Uterus (tissue), 2 donors: ENCODE measurements around the gene DIP2A.

Source experiments
- CTCF ChIP-seq, 4 experiments: fragments of 200-600 bp in 2 of 4; fragments of 450-650 bp in 2 of 4; sonication (generic) in 2 of 4; IDR thresholded peaks; one replicate each; pipeline ENCODE4 v1.5.1; 2016 to 2019; ENCODE audit warnings: antibody characterized with exemption in 4 of 4, mild to moderate bottlenecking in 2 of 4, moderate library complexity in 1 of 4
- POLR2A ChIP-seq, 2 donors: fragments of 450-650 bp; IDR thresholded peaks; one replicate each; pipeline ENCODE4 v1.6.1; 2016; ENCODE audit warnings: antibody characterized with exemption in 2 of 2, mild to moderate bottlenecking in 1 of 2, moderate library complexity in 1 of 2

GRCh38 chr21:46443910-46444309 is 14.8 kb upstream of the DIP2A start:
- no peak for TF ChIP-seq CTCF (IDR thresholded peaks at IDR 0.05)
- no peak for TF ChIP-seq POLR2A (IDR thresholded peaks at IDR 0.05)
